Brain microvascular endothelial cell (primary cell): ENCODE results near the gene DNAJB6.

Source experiments
- DNase-seq: peaks from one replicate; pipeline ENCODE4 v3.0.0-alpha.2; 2020
- H3K27ac ChIP-seq: fragments of 250-450 bp; sonication (Bioruptor Pico); 2 replicates; pipeline ENCODE4 v1.5.1; 2020; ENCODE audit warnings: mild to moderate bottlenecking, moderate library complexity
- H3K27me3 ChIP-seq: fragments of 250-450 bp; sonication (Bioruptor Pico); replicated peaks from 2 replicates; pipeline ENCODE4 v1.5.1; 2020; ENCODE audit warnings: mild to moderate bottlenecking
- H3K36me3 ChIP-seq: fragments of 250-450 bp; sonication (Bioruptor Pico); replicated peaks from 2 replicates; pipeline ENCODE4 v1.5.1; 2020; ENCODE audit warnings: mild to moderate bottlenecking
- H3K4me3 ChIP-seq: 2 replicates; pipeline ENCODE4 v1.5.1; 2011; ENCODE audit warnings: low read depth, mild to moderate bottlenecking, control low read depth, low read length, moderate library complexity
- in situ Hi-C: cut with HindIII; loops from 2 replicates; pipeline ENCODE4 v1.10.0; 2017; ENCODE audit warnings: low sequenced_read_pairs, low pct_ligation_motif_present
- TF ChIP-seq, protein P1 (sequence below): IDR thresholded peaks from 2 replicates; pipeline ENCODE4 v1.5.1; 2011; ENCODE audit warnings: low read depth, mild to moderate bottlenecking, moderate library complexity, low read length, control low read depth, inconsistent platforms; ENCODE audit errors: missing control alignments

The DNAJB6 gene

DNA sequence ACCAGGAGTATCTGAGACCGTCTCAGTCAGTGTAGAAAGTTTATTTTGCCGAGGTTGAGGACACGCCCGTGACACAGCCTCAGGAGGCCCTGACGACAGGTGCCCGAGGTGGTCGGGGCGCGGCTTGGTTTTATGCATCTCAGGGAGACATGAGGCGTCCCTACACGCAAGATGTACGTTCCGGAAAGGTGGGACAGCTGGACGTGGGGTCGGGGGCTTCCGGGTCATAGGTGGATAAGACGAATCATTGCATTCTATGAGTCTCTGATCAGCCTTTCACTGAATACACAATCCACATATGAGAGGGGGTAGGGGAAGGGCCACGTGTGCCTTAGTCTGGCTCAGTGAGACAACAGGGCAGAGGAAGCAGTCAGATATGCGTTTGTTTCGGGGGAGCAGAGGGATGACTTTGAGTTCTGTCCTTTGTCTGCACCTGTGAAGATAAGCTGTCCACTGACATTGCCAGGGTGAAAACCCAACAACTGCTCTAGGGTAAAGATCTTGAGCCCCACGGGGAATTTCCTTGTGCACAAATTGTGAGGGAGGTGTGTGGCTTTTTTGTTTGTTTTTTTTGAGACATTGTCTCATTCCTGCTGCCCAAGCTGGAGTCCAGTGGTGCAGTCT is 66.2 kb downstream of the DNAJB6 start:
- DNase-seq, result no peak
- H3K4me3 ChIP-seq, result no peak overlapping the region
- no peak overlapping the region for H3K27ac ChIP-seq
- peaks cover 36% of the 10 kb centered on the region for H3K36me3 ChIP-seq
- in situ Hi-C loops, result no loop called here
- H3K27me3 ChIP-seq, result no peaks in the 10 kb centered on the region
- TF ChIP-seq, protein P1, sequence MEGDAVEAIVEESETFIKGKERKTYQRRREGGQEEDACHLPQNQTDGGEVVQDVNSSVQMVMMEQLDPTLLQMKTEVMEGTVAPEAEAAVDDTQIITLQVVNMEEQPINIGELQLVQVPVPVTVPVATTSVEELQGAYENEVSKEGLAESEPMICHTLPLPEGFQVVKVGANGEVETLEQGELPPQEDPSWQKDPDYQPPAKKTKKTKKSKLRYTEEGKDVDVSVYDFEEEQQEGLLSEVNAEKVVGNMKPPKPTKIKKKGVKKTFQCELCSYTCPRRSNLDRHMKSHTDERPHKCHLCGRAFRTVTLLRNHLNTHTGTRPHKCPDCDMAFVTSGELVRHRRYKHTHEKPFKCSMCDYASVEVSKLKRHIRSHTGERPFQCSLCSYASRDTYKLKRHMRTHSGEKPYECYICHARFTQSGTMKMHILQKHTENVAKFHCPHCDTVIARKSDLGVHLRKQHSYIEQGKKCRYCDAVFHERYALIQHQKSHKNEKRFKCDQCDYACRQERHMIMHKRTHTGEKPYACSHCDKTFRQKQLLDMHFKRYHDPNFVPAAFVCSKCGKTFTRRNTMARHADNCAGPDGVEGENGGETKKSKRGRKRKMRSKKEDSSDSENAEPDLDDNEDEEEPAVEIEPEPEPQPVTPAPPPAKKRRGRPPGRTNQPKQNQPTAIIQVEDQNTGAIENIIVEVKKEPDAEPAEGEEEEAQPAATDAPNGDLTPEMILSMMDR, result no peak

DNA sequence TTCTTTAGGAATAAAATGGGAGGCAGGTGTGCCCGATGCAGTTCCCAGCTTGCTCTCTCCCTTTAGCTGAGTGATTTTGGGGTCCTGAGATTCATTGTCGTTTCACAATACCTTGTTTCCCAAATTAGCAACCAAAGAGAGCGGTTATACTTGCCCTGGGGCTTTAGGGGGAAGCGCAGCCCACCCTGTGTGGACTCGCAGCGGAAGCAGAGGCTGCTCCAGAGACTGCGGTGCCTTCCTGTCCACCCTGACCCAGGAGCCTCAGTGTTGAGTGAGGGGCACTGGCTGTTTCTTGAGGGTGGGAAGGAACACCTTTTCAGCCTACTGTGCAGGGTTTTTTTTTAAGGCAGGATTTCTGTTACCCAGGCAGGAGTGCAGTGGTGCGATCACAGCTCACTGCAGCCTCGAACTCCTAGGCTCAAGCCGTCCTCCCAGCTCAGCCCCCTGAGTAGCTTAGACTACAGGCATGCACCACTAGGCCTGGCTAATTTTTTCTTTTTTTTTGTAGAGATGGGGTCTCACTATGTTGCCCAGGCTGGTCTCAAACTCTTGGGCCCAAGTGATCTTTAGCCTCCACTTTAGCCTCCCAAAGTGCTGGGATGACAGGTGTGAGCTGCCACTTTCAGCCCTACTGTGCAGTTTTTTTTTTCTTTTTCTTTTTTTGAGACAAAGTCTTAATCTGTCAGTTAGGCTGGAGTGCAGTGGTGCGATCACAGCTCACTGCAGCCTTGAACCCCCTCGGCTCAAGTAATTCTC is 67.0 kb downstream of the DNAJB6 start:
- in situ Hi-C loops, result no loop called here
- Histone ChIP-seq H3K27ac (no peak overlapping the region), H3K36me3 (peaks cover 36% of the 10 kb centered on the region), H3K4me3 (no peak overlapping the region), H3K27me3 (no peaks in the 10 kb centered on the region)
- TF ChIP-seq, protein P1, result no peak
- no peak for DNase-seq

DNA sequence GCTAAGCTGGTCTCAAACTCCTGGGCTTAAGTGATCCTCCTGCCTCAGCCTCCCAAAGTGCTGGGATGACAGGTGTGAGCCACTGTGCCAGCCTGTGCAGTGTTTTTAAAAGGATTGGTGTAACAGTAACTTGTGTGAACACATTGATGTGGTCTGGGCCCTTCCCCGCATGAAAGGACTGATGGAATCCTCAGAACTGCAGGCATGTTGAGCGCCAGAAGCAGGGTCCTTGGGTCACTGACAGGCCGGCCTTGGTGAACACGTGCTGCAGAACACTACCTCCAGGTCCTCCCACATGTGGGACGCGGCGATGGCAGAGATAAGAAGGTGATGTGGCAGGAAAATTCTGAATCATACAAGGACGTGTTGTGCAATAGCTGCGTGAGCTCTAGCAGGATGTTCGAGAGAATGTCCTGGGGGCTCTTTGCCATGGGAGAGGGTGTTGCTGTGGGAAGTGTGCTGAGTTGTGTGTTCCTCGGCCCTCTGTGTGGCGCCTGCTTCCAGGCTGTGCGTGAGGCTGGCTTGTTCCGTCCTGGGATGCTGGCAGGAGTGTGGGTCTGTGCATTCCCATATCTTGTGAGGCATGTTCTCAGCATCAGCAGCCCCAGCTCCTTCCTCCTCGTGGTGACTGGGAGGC is 68.2 kb downstream of the DNAJB6 start:
- DNase-seq, result peak; percentile 89
- in situ Hi-C loops, result no loop called here
- Histone ChIP-seq H3K4me3 (no peak overlapping the region), H3K36me3 (peaks cover 29% of the 10 kb centered on the region), H3K27me3 (no peaks in the 10 kb centered on the region), H3K27ac (peak overlapping the region; percentile 46)
- TF ChIP-seq, protein P1, result no peak

DNA sequence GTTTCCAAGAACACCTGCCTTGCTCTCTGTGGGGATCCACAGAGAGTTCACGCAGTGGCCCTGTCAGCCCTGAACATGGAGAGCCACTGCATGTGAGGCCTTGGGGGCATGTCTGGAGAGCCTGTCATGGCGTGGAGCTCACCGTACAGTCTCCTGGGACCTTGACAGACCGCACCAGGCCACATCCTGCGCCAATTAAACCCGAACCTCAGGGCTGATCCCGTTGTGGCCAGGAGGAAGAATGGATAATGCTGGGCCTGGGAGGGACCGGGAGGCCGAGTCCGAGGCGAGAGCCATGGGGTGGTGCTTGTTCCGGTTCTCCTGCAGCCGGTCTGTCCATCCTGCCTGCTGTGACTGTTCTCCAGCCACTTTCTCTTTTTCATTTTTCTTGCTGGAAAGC is 68.7 kb downstream of the DNAJB6 start:
- Histone ChIP-seq H3K27ac (peak overlapping the region; percentile 46), H3K36me3 (peaks cover 27% of the 10 kb centered on the region), H3K27me3 (no peaks in the 10 kb centered on the region), H3K4me3 (no peak overlapping the region)
- in situ Hi-C loops, result no loop called here
- DNase-seq, result no peak
- TF ChIP-seq, protein P1, result no peak

DNA sequence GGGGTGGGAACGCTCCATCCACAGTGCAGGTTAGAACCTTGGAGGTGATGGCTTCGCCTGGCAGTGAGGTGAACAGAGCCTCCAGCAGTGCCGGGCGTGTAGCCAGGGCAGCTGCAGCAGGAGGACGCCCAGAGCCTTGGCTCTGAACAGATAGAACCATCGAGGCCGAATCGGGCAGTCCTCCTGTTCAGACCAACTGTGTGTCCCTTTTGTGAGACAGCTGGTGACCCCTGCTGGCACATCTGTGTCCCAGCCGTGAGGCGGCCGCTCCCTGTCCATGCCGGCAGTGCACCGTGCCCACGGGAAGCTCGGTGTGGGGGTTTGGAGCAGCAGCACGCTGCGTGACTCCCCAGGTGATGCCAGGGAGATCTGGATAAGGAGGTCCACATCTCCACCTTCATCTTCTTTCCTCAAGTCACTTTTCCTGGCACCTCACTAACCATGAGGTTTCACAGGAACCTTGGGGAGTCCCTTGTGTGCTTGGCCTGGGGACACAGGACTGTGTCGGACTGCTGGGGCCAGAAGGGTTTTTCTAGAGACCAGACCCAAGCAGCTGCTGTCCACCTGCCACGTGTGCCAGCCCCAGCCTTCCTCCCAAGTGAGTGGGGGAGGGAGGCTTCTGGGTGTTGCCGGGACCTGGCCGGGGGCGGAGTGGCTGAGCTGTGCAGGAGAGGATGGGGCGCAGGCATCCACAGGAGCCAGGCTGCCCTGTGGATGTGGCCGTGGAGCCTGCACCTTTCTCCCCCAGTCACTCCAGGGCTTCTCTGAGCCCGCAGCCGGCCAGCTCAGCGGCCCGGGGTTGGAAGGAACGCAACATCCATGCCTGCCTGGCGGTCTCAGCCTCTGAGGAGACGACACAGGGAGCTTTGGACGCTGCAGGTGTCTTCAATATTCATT is 69.4 kb downstream of the DNAJB6 start:
- DNase-seq, result no peak
- TF ChIP-seq, protein P1, result peak; percentile 32
- no peak overlapping the region for H3K4me3 ChIP-seq
- in situ Hi-C loops, result no loop called here
- H3K27ac ChIP-seq, result peak overlapping the region; percentile 46
- H3K36me3 ChIP-seq, result peaks cover 28% of the 10 kb centered on the region
- H3K27me3 ChIP-seq, result no peaks in the 10 kb centered on the region
